Astrocyte (in vitro differentiated cells and primary cell): ENCODE data around the gene CDH23. TPM values are rescaled to one million over a fixed set of nuclear protein-coding genes. Genes with fewer than 3 reads are reported as not detected.

ENCODE experiments used
- DNase-seq: peaks from one replicate; pipeline ENCODE4 v3.0.0-alpha.2; 2010; ENCODE audit warnings: low read depth
- FAIRE-seq: peaks from 2 replicates; lab custom pipeline; 2011; peaks lifted over from hg19 to GRCh38; lab: Jason Lieb, UNC
- H2AFZ ChIP-seq: 2 replicates; pipeline ENCODE4 v1.6.0; 2012; ENCODE audit warnings: low read depth, low read length, inconsistent platforms
- H3K27ac ChIP-seq: 2 replicates; pipeline ENCODE4 v1.5.1; 2011; ENCODE audit warnings: low read depth, low read length, inconsistent platforms
- H3K27me3 ChIP-seq: 2 replicates; pipeline ENCODE4 v1.6.0; 2011; ENCODE audit warnings: low read length, inconsistent platforms; ENCODE audit not compliant: insufficient read depth
- H3K36me3 ChIP-seq: 2 replicates; pipeline ENCODE4 v1.5.1; 2011; ENCODE audit warnings: low read length, inconsistent platforms; ENCODE audit not compliant: insufficient read depth
- H3K4me1 ChIP-seq: 2 replicates; pipeline ENCODE4 v1.5.1; 2011; ENCODE audit warnings: low read length, inconsistent platforms; ENCODE audit not compliant: insufficient read depth
- H3K4me2 ChIP-seq: 2 replicates; pipeline ENCODE4 v1.6.0; 2012; ENCODE audit warnings: low read length, inconsistent platforms
- H3K4me3 ChIP-seq: 2 replicates; pipeline ENCODE4 v1.5.1; 2011; ENCODE audit warnings: low read depth, mild to moderate bottlenecking, low read length, inconsistent platforms; ENCODE audit not compliant: insufficient read depth
- H3K79me2 ChIP-seq: 2 replicates; pipeline ENCODE4 v1.6.0; 2012; ENCODE audit warnings: mild to moderate bottlenecking, low read length, inconsistent platforms; ENCODE audit not compliant: insufficient read depth
- H3K9ac ChIP-seq: 2 replicates; pipeline ENCODE4 v1.6.0; 2012; ENCODE audit warnings: mild to moderate bottlenecking, low read length, inconsistent platforms
- H3K9me3 ChIP-seq: 2 replicates; pipeline ENCODE4 v1.5.1; 2012; ENCODE audit warnings: low read depth, mild to moderate bottlenecking, low read length, inconsistent platforms; ENCODE audit not compliant: insufficient read depth
- H4K20me1 ChIP-seq: 2 replicates; pipeline ENCODE4 v1.6.0; 2012; ENCODE audit warnings: low read length, inconsistent platforms; ENCODE audit not compliant: insufficient read depth
- H3K27ac Mint-ChIP-seq: one replicate; pipeline ENCODE4 v1.8.0; 2021; ENCODE audit warnings: mild to moderate bottlenecking, mixed read lengths; ENCODE audit not compliant: unreplicated experiment
- H3K27me3 Mint-ChIP-seq: one replicate; pipeline ENCODE4 v1.8.0; 2021; ENCODE audit warnings: low read depth, mixed read lengths; ENCODE audit not compliant: unreplicated experiment
- H3K36me3 Mint-ChIP-seq: one replicate; pipeline ENCODE4 v1.8.0; 2021; ENCODE audit warnings: low read depth, mixed read lengths; ENCODE audit not compliant: unreplicated experiment
- H3K4me1 Mint-ChIP-seq: one replicate; pipeline ENCODE4 v1.8.0; 2021; ENCODE audit warnings: low read depth, mixed read lengths; ENCODE audit not compliant: unreplicated experiment
- H3K4me3 Mint-ChIP-seq: one replicate; pipeline ENCODE4 v1.8.0; 2021; ENCODE audit warnings: mild to moderate bottlenecking, moderate library complexity, mixed read lengths; ENCODE audit not compliant: unreplicated experiment
- H3K9me3 Mint-ChIP-seq: one replicate; pipeline ENCODE4 v1.8.0; 2021; ENCODE audit warnings: mild to moderate bottlenecking, mixed read lengths; ENCODE audit not compliant: unreplicated experiment
- EZH2 ChIP-seq: IDR thresholded peaks from 2 replicates; pipeline ENCODE4 v1.6.1; 2012; ENCODE audit warnings: mild to moderate bottlenecking, low read length, inconsistent platforms; ENCODE audit not compliant: insufficient read depth
- total RNA-seq: library from RNA; stranded (reverse); gene quantifications from 2 replicates; pipeline ENCODE4 v1.2.1, GENCODE V29; 2021
- TF ChIP-seq, protein P1 (sequence below): IDR thresholded peaks from 2 replicates; pipeline ENCODE4 v1.5.1; 2011; ENCODE audit warnings: low read depth, mild to moderate bottlenecking, inconsistent platforms, low read length, moderate library complexity; ENCODE audit not compliant: insufficient read depth

CDH23 gene
- total RNA-seq, 1 donor from 2014 or later: not detected

DNA sequence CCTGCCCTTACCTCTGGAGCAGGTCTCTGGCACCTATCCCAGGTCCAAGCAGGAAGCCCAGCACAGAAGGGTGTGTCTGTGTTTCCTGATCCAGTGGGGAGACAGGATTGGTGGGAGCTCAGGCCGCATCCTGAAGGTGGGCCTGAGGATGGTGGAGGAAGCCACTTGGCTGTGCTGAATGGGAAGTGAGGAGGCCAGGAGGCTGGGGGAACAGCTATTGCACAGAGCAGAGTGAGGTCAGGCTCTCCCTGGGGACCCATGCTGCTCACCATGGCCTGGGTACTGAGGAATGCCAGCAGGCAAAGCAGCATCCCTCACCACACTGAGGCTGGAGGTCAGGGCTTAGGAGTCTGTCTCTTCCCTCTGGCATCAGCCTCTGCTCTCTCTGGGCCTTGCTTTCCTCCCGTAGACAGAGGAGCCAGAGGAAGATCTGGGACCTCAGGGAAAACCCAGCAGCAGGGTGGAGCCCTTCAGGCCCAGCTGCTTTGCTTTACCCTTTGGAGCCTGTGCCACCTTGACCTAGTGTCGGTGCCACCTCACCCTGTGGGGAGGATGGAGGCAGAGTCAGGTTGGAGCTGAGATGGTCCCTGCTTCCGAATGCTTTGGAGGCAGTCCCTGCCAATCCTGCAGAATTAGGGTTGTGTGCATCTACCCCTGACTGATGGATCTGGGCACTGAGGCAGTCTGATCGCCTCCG lies 39.0 kb downstream of the CDH23 start:
- H3K9ac ChIP-seq: no peak overlapping the region
- Mint-ChIP-seq H3K4me1 (no peaks in the 10 kb centered on the region), H3K27ac (no peak overlapping the region), H3K27me3 (peaks cover 68% of the 10 kb centered on the region), H3K4me3 (no peak overlapping the region), H3K36me3 (no peaks in the 10 kb centered on the region), H3K9me3 (no peaks in the 10 kb centered on the region)
- no peak overlapping the region for H3K4me3 ChIP-seq
- no peaks in the 10 kb centered on the region for H3K9me3 ChIP-seq
- peaks cover 6% of the 10 kb centered on the region for H3K27me3 ChIP-seq
- DNase-seq (no peak), FAIRE-seq (no peak)
- no peaks in the 10 kb centered on the region for H3K4me1 ChIP-seq
- H3K36me3 ChIP-seq: no peaks in the 10 kb centered on the region
- H4K20me1 ChIP-seq: no peaks in the 10 kb centered on the region
- TF ChIP-seq, protein P1, sequence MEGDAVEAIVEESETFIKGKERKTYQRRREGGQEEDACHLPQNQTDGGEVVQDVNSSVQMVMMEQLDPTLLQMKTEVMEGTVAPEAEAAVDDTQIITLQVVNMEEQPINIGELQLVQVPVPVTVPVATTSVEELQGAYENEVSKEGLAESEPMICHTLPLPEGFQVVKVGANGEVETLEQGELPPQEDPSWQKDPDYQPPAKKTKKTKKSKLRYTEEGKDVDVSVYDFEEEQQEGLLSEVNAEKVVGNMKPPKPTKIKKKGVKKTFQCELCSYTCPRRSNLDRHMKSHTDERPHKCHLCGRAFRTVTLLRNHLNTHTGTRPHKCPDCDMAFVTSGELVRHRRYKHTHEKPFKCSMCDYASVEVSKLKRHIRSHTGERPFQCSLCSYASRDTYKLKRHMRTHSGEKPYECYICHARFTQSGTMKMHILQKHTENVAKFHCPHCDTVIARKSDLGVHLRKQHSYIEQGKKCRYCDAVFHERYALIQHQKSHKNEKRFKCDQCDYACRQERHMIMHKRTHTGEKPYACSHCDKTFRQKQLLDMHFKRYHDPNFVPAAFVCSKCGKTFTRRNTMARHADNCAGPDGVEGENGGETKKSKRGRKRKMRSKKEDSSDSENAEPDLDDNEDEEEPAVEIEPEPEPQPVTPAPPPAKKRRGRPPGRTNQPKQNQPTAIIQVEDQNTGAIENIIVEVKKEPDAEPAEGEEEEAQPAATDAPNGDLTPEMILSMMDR: no peak
- no peak for TF ChIP-seq EZH2
- H2AFZ ChIP-seq: no peak overlapping the region
- H3K27ac ChIP-seq: no peak overlapping the region
- H3K79me2 ChIP-seq: no peaks in the 10 kb centered on the region
- no peak overlapping the region for H3K4me2 ChIP-seq

DNA sequence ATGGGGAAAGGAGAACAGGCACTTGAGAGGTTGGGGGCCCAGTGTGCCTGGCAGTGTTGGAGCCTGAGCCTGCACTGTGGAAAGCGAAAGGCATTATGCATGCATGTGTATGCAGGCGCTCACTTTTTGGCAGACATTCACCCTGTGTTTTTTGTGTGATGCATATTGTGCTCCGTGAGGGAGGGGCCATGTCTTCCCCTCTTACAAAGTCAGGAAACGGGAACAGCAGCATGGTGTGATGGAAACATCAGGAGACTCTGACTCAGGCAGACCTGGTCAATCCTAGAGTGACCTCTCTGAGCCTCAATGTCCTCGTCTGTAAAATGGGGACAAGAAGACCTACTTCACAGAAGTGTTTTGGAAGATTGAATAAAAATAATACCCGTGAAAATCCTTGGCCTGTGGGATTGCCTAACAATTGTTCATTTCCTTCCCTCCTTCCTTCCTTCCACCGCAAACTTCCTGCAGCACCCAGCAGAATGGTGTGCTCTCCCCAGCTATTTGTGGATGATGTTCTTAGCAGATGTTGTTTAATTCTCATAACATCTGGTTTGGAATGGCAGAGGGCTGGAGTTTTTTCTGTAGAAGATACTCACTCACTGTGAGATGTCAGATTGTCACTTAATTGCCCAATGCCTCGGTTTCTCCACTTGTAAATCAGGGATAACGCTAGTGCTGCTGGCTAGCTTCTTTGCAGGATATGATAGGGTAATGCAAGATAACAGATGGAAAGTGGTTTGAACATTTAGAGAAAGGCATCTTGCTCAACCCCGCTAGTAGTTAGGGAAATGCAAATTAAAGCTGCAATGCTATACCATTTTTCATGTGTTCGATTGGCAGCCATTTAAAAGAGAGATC lies 39.8 kb downstream of the CDH23 start:
- Histone ChIP-seq H3K9me3 (no peaks in the 10 kb centered on the region), H2AFZ (no peak overlapping the region), H3K4me3 (no peak overlapping the region), H4K20me1 (no peaks in the 10 kb centered on the region), H3K79me2 (no peaks in the 10 kb centered on the region), H3K27me3 (peaks cover 6% of the 10 kb centered on the region), H3K4me1 (no peaks in the 10 kb centered on the region), H3K9ac (no peak overlapping the region), H3K4me2 (no peak overlapping the region), H3K36me3 (no peaks in the 10 kb centered on the region), H3K27ac (no peak overlapping the region)
- peaks cover 70% of the 10 kb centered on the region for H3K27me3 Mint-ChIP-seq
- no peaks in the 10 kb centered on the region for H3K4me1 Mint-ChIP-seq
- FAIRE-seq: no peak
- no peak for TF ChIP-seq EZH2
- TF ChIP-seq, protein P1: no peak
- no peak overlapping the region for H3K4me3 Mint-ChIP-seq
- DNase-seq: no peak
- H3K36me3 Mint-ChIP-seq: no peaks in the 10 kb centered on the region
- no peaks in the 10 kb centered on the region for H3K9me3 Mint-ChIP-seq
- no peak overlapping the region for H3K27ac Mint-ChIP-seq
